HCT116 (cell line): ENCODE data around the gene RAB32. TPM values are rescaled to one million over a fixed set of nuclear protein-coding genes. Genes with fewer than 3 reads are reported as not detected.

ENCODE experiments used
- ATAC-seq: fragments of 200-7000 bp; cut with Tn5 transposase; 2 replicates; pipeline ENCODE4 v1.9.1; 2020; ENCODE audit warnings: mild to moderate bottlenecking, moderate library complexity
- BruUV-seq: library from RNA; stranded (reverse); fragments of 400-500 nt; replicated peaks from 2 replicates; lab custom pipeline; 2021; lab: Mats Ljungman, UMichigan
- CTCF ChIA-PET: fragments of 300-600 bp; sonication (Branson Sonifier 250); formaldehyde crosslinking; loops from one replicate; lab custom pipeline; 2021; ENCODE audit warnings: antibody characterized with exemption; lab: Charles Lee
- POLR2A ChIA-PET: fragments of 300-600, 350-600 bp; sonication (Branson Sonifier 250); formaldehyde crosslinking; loops from one replicate; lab custom pipeline; 2021; ENCODE audit warnings: antibody characterized with exemption; lab: Charles Lee
- RAD21 ChIA-PET, 2 experiments: fragments of 300-600 bp; sonication (Branson Sonifier 250); formaldehyde crosslinking; loops; one replicate each; lab custom pipeline; 2023; ENCODE audit warnings: low total read pairs in 2 of 2; ENCODE audit not compliant: uncharacterized antibody in 2 of 2, unreplicated experiment in 2 of 2, low non-redundant PET in 1 of 2; lab: Charles Lee
- DNase-seq: peaks from one replicate; pipeline ENCODE4 v3.0.0-alpha.2; 2010; ENCODE audit warnings: low read depth, low spot score
- H2AFZ ChIP-seq: fragments of 200-600 bp; shearing (Covaris generic), sonication (generic); 2 replicates; pipeline ENCODE4 v1.6.1; 2017; ENCODE audit warnings: low read depth, mixed run types, mixed read lengths, antibody characterized with exemption, low read length; ENCODE audit not compliant: poor library complexity, severe bottlenecking
- H3K27ac ChIP-seq: 2 replicates; pipeline ENCODE4 v1.5.1; 2012; ENCODE audit warnings: low read depth, low read length
- H3K27me3 ChIP-seq: fragments of 200-600 bp; sonication (generic); 2 replicates; pipeline ENCODE4 v1.6.1; 2016; ENCODE audit warnings: mixed run types, low read length, mixed read lengths; ENCODE audit not compliant: insufficient read depth
- H3K36me3 ChIP-seq, 2 experiments: fragments of 200-500 bp in 1 of 2; fragments of 200-600 bp in 1 of 2; sonication (Bioruptor generic) in 1 of 2; sonication (generic) in 1 of 2; 2 replicates each; pipeline versions ENCODE4 v1.5.1 to v1.6.1; 2014 to 2016; ENCODE audit warnings: low read length in 2 of 2, inconsistent platforms in 1 of 2, mixed read lengths in 1 of 2, mixed run types in 1 of 2; ENCODE audit not compliant: insufficient read depth in 2 of 2, control insufficient read depth in 1 of 2
- H3K4me1 ChIP-seq, 2 experiments: fragments of 200-600 bp in 1 of 2; sonication (generic) in 1 of 2; 2 replicates each; pipeline versions ENCODE4 v1.5.1 to v1.6.1; 2012 to 2017; ENCODE audit warnings: low read length in 2 of 2, inconsistent platforms in 1 of 2, mild to moderate bottlenecking in 1 of 2, mixed read lengths in 1 of 2, mixed run types in 1 of 2, moderate library complexity in 1 of 2; ENCODE audit not compliant: insufficient read depth in 2 of 2, control insufficient read depth in 1 of 2
- H3K4me2 ChIP-seq: fragments of 200-600 bp; sonication (generic); 2 replicates; pipeline ENCODE4 v1.6.1; 2017; ENCODE audit warnings: mixed run types, low read length, mixed read lengths
- H3K4me3 ChIP-seq, 2 experiments: fragments of 200-600 bp in 1 of 2; sonication (generic) in 1 of 2; replicated peaks in 1 of 2; 2 replicates each; pipeline ENCODE4 v1.5.1; 2011 to 2016; ENCODE audit warnings: low read length in 2 of 2, control low read depth in 1 of 2, low read depth in 1 of 2, mild to moderate bottlenecking in 1 of 2, mixed read lengths in 1 of 2, mixed run types in 1 of 2
- H3K79me2 ChIP-seq: fragments of 200-600 bp; sonication (generic); 2 replicates; pipeline ENCODE4 v1.6.1; 2017; ENCODE audit warnings: mild to moderate bottlenecking, mixed run types, low read length, moderate library complexity, mixed read lengths; ENCODE audit not compliant: insufficient read depth
- H3K9ac ChIP-seq: fragments of 200-600 bp; sonication (generic); 2 replicates; pipeline ENCODE4 v1.6.1; 2016; ENCODE audit warnings: low read length, mixed read lengths
- H3K9me2 ChIP-seq: fragments of 200-600 bp; sonication (generic), shearing (Covaris generic); 2 replicates; pipeline ENCODE4 v1.6.1; 2017; ENCODE audit warnings: mixed run types, mild to moderate bottlenecking, moderate library complexity; ENCODE audit not compliant: insufficient read depth
- H3K9me3 ChIP-seq, 2 experiments: fragments of 200-500 bp in 1 of 2; fragments of 200-600 bp in 1 of 2; sonication (Bioruptor generic) in 1 of 2; sonication (generic) in 1 of 2; 2 replicates each; pipeline ENCODE4 v1.6.1; 2014 to 2017; ENCODE audit warnings: low read length in 2 of 2, mixed read lengths in 2 of 2, inconsistent platforms in 1 of 2, low read depth in 1 of 2, mild to moderate bottlenecking in 1 of 2, mixed run types in 1 of 2, moderate library complexity in 1 of 2; ENCODE audit not compliant: control insufficient read depth in 1 of 2, insufficient read depth in 1 of 2
- H4K20me1 ChIP-seq: fragments of 200-600 bp; sonication (generic), shearing (Covaris generic); 2 replicates; pipeline ENCODE4 v1.6.1; 2017; ENCODE audit warnings: mixed run types, mild to moderate bottlenecking, moderate library complexity; ENCODE audit not compliant: insufficient read depth
- CBX3 ChIP-seq: IDR thresholded peaks from 2 replicates; pipeline ENCODE4 v1.6.1; 2012; ENCODE audit warnings: low read depth
- EGR1 ChIP-seq: IDR thresholded peaks from 2 replicates; pipeline ENCODE4 v1.6.1; 2012; ENCODE audit warnings: low read depth
- ELF1 ChIP-seq: IDR thresholded peaks from 2 replicates; pipeline ENCODE4 v1.6.1; 2012; ENCODE audit warnings: low read depth, borderline replicate concordance
- EZH2phosphoT487 ChIP-seq: fragments of 200-600 bp; IDR thresholded peaks from 2 replicates; pipeline ENCODE4 v1.6.1; 2018; ENCODE audit warnings: antibody characterized with exemption, borderline replicate concordance
- POLR2AphosphoS5 ChIP-seq: IDR thresholded peaks from 2 replicates; pipeline ENCODE4 v1.6.1; 2011; ENCODE audit warnings: mild to moderate bottlenecking, low read depth, low read length, moderate library complexity
- RAD21 ChIP-seq: IDR thresholded peaks from 2 replicates; pipeline ENCODE4 v1.6.1; 2012; ENCODE audit warnings: low read depth, mild to moderate bottlenecking
- REST ChIP-seq: IDR thresholded peaks from 2 replicates; pipeline ENCODE4 v1.6.1; 2012; ENCODE audit warnings: low read depth
- SP1 ChIP-seq: IDR thresholded peaks from 2 replicates; pipeline ENCODE4 v1.6.1; 2012; ENCODE audit warnings: low read depth
- SRF ChIP-seq: IDR thresholded peaks from 2 replicates; pipeline ENCODE4 v1.6.1; 2012; ENCODE audit warnings: low read depth
- ZBTB33 ChIP-seq: IDR thresholded peaks from 2 replicates; pipeline ENCODE4 v1.6.1; 2011; ENCODE audit warnings: mild to moderate bottlenecking, low read length, moderate library complexity; ENCODE audit not compliant: insufficient replicate concordance; ENCODE audit errors: extremely low read depth
- intact Hi-C: fragments of 100-400 bp; cut with micrococcal nuclease; formaldehyde crosslinking; loops from 2 replicates; pipeline ENCODE4 v1.10.0; 2022
- total RNA-seq: library from RNA; stranded (reverse); gene quantifications from one replicate; pipeline ENCODE4 v1.2.1, GENCODE V29; 2021; ENCODE audit not compliant: unreplicated experiment

The RAB32 gene
- total RNA-seq, 1 experiment from 2014 or later = not detected

- TF ChIP-seq REST = no peak
- no peak for TF ChIP-seq CBX3
- no peak for TF ChIP-seq EZH2phosphoT487
- TF ChIP-seq ELF1 = no peak
- TF ChIP-seq EGR1 = no peak
- TF ChIP-seq POLR2AphosphoS5 = no peak
- no peak for TF ChIP-seq SP1
- TF ChIP-seq SRF = no peak
Observed at GRCh38 chr6:146532702-146533101, 10.9 kb upstream of the RAB32 start (continued).

GRCh38 chr6:146542881-146543210 is 787 bp upstream of the RAB32 start:
- H3K4me3 ChIP-seq = no peak overlapping the region
- no peak overlapping the region for H3K27ac ChIP-seq
- H3K27me3 ChIP-seq = no peaks in the 10 kb centered on the region; the same call in 1 of the 2 replicates
- no peaks in the 10 kb centered on the region for H3K36me3 ChIP-seq
- no peak overlapping the region for H3K4me2 ChIP-seq
- RAD21 ChIA-PET = no interaction called here
- TF ChIP-seq SP1 (no peak), RAD21 (no peak), ZBTB33 (no peak)
- TF ChIP-seq, all 23 proteins: peak for 0
- POLR2A ChIA-PET = no interaction called here
- H3K79me2 ChIP-seq = no peaks in the 10 kb centered on the region
- H4K20me1 ChIP-seq = no peaks in the 10 kb centered on the region; the same call in 1 of the 2 replicates
- DNase-seq (no peak), ATAC-seq (no peak)
- H3K4me1 ChIP-seq = no peaks in the 10 kb centered on the region
- intact Hi-C loops = no loop called here
- no peaks in the 10 kb centered on the region for H3K9me2 ChIP-seq
- H2AFZ ChIP-seq = no peak overlapping the region
- H3K9ac ChIP-seq = no peak overlapping the region
- CTCF ChIA-PET = no interaction called here
- BruUV-seq = no TSS peak
- H3K9me3 ChIP-seq = no peaks in the 10 kb centered on the region
